ENCODE results near the gene C1QL2.

The C1QL2 gene

DNA sequence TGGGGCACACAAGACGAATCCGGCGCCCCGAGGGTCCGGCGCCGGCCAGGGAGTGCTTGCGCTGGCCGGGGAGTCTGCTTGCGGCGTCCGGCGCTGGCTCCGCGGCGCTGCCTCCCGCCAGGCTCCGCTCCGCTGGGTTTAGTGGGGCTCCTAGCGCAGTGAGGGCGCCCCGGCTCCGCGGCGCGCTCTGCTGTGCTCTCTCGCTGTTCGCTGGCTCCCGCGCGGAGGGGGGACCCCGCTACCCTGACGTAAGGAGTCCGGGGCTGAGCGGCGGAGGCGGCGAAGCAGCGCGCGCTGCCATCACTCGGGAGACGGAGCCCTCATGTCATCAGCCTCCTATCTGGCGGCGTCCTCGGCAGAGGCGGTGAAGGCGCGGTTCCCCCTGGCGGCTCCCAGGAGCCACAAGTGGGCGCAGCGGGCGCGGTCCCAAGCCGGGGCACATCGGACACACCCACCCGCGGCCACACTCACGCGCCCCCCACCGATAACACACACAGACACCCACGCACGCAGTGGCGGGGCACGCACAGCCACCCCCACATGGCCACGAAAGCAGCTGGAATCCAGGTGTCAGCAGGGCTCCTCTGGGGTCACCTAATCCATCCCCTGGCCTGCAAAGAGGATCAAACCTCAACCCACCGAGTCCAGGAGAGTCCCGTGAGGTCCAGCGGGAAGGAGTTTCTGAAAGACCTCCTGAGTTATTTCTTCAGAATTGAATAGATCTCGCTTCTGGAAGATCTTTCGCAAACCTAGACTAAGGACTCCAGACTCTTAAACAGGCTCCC, at the start of gene C1QL2:
Gene C1QL2 (minus strand): TSS at position 189 of the 785 bp plus-strand sequence. CDS start 482 bp downstream, outside the sequence.
- no peak for TF ChIP-seq ZFX (IDR thresholded peaks at IDR 0.05; ENCODE audit: borderline replicate concordance)
- TF ChIP-seq, protein P1, sequence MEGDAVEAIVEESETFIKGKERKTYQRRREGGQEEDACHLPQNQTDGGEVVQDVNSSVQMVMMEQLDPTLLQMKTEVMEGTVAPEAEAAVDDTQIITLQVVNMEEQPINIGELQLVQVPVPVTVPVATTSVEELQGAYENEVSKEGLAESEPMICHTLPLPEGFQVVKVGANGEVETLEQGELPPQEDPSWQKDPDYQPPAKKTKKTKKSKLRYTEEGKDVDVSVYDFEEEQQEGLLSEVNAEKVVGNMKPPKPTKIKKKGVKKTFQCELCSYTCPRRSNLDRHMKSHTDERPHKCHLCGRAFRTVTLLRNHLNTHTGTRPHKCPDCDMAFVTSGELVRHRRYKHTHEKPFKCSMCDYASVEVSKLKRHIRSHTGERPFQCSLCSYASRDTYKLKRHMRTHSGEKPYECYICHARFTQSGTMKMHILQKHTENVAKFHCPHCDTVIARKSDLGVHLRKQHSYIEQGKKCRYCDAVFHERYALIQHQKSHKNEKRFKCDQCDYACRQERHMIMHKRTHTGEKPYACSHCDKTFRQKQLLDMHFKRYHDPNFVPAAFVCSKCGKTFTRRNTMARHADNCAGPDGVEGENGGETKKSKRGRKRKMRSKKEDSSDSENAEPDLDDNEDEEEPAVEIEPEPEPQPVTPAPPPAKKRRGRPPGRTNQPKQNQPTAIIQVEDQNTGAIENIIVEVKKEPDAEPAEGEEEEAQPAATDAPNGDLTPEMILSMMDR (IDR thresholded peaks at IDR 0.05) = no peak
- H3K27ac ChIP-seq = no peak within 1 kb of the TSS

DNA sequence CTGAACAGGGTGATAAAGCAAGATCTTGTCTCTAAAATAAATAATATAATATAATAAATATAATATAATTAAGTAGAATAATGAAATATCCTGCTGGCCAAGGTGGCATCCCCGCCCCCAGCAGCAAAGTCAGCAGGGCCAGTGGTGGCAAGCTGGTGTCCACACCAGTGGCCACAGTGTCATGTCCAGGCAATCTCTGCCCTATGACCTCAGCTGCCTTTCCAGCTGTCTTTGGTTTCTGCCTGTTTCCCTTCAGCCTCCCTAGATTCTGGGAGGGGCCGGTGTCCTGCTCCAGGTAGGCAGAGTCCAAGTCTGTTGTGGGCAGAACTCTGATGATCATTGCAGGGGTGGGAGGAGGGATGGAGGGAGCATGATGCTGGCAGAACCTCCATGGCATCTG, 48.9 kb upstream of the C1QL2 start:
- TF ChIP-seq ZFX (IDR thresholded peaks at IDR 0.05; ENCODE audit: borderline replicate concordance) = no peak
- TF ChIP-seq, protein P1 (IDR thresholded peaks at IDR 0.05) = no peak
- H3K27ac ChIP-seq = no peak overlapping the region

DNA sequence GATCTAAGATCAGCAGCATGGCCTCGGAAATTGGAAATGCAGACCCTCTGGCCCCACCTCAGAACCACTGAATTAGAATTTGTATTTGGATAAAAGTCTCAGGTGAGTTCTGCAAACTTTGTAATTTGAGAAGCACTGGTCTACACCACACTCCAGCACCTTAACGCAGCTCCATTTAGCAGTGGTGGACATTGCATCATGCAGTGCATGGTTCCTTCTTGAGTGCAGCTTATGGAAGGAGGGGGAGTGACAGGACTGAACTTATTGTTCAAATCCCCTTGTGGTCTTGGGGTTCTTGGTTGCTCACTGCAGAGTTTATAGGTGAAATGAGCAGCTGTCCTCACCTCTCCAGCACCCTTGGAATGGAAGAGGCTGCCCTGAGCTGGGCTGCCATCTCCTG, 47.6 kb upstream of the C1QL2 start:
- TF ChIP-seq, protein P1 (IDR thresholded peaks at IDR 0.05) = no peak
- TF ChIP-seq ZFX (IDR thresholded peaks at IDR 0.05; ENCODE audit: borderline replicate concordance) = no peak
- no peak overlapping the region for H3K27ac ChIP-seq

DNA sequence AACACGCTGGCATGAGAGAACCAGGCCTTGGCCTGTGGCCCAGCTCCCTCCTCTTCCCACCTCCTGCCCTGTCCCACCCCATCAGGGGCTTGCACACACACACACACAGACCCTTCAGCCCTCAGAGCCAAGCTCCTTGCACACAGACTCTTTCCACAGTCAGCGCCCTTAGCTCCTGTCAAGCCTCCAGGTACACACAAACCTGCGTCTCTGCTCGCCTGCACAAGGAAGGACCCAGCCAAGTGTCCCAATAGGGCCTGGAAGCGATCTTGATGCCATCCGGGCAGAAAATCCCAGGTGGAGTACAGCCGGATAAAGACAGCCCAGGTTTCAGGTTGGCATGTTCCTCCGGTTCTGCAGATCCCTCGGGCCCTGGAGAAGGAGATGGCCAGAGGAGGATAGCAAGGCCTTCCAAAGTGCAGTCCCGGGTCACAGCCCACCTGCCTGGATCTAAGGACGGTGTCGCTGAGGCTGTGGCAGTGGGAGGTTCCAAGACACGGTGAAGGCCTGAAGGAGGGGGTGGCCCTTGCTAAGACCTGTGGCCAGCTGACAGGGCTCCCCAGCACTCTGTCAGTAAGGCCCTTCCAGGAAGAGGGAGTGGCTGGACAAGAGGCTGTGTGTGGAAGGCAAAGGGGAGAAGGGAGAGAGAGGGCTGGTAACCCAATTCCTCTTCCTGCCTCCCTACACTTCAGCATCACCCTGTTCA, 46.6 kb upstream of the C1QL2 start:
- H3K27ac ChIP-seq = no peak overlapping the region
- no peak for TF ChIP-seq ZFX (IDR thresholded peaks at IDR 0.05; ENCODE audit: borderline replicate concordance)
- TF ChIP-seq, protein P1 (IDR thresholded peaks at IDR 0.05) = no peak

DNA sequence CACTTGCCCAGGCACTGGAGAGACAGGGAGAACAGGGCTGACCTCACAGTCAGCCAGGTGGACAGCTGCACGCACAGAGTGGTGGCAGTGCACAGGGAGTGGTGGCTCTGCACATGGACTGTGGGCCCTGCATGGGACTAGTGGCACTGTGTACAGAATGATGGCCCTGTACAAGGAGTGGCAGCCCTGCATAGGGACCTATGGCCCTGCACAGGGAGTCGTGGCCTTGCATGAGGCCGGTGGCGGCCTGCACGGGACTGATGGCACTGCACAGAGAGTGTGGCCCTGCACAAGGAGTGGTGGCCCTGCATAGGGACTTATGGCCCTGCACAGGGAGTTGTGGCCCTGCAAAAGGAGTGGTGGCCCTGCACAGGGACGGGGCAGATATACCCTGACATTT, 46.0 kb upstream of the C1QL2 start:
- no peak overlapping the region for H3K27ac ChIP-seq
- TF ChIP-seq, protein P1 (IDR thresholded peaks at IDR 0.05) = no peak
- TF ChIP-seq ZFX (IDR thresholded peaks at IDR 0.05; ENCODE audit: borderline replicate concordance) = no peak

DNA sequence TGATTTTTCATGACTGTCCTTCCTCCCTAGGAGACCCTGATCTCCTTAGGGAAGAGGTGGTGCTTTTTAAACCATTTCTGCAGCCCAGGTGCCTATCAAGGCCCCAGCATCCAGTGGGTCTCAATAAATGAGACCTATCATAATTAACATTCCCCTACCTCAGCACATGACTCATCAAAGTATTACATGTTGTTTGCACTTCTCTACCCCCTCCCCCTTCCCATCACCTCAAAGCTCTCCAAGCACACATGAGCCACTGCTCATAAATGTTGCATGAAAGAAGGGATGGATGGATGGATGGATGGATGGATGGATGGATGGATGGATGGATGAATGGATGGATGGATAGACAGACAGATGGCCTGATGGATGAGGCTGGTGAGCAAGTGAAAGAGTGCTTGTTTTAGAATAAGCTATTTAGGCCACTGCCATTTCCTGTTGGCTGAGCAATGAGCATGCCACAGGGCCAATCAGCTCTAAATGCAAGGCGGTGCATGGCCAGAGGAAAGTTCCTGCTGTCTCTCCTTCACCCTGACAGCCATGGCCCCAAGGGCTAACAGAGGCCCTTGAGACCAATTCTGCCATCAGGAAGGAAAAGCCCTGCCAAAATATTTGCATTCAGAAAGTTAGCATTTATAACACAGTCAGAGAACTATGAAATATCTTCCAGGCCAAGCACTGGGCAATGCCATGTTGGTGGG, 44.2 kb upstream of the C1QL2 start:
- TF ChIP-seq ZFX (IDR thresholded peaks at IDR 0.05; ENCODE audit: borderline replicate concordance) = no peak
- TF ChIP-seq, protein P1 (IDR thresholded peaks at IDR 0.05) = no peak
- H3K27ac ChIP-seq = no peak overlapping the region

Measured in 22Rv1 (cell line).